ENCODE measurements around the gene AMDHD2.

DNA sequence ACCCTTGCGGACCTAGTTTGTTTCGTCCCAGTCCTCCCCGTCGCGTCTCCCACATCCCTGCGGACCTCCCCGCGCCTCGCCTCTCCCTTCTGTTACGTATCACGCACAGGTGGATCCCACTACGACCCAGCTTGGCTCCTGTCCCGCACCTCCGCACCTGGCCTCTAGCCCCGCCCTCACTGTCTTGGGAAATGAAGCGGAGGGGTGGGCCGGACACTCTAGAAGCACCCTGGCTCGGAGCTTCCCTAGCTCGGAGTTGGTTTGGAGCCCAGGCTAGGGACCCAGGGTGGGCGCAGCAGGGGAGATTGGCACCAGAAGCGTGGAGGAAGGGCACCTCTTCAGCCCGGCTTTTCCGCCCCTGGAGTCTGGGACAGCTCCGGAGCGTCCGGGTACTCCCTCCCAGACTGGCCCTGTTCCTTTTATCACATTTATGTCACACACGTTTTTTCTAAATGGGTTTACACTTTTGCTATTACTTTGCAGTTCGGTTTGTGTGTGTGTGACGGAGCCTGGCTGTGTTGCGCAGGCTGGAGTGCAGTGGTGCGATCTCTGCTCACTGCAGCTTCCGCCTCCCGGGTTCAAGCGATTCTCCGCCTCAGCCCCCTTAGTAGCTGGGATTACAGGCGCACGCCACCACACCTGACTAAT is 12.4 kb downstream of the AMDHD2 start:
- TF ChIP-seq, protein P1, sequence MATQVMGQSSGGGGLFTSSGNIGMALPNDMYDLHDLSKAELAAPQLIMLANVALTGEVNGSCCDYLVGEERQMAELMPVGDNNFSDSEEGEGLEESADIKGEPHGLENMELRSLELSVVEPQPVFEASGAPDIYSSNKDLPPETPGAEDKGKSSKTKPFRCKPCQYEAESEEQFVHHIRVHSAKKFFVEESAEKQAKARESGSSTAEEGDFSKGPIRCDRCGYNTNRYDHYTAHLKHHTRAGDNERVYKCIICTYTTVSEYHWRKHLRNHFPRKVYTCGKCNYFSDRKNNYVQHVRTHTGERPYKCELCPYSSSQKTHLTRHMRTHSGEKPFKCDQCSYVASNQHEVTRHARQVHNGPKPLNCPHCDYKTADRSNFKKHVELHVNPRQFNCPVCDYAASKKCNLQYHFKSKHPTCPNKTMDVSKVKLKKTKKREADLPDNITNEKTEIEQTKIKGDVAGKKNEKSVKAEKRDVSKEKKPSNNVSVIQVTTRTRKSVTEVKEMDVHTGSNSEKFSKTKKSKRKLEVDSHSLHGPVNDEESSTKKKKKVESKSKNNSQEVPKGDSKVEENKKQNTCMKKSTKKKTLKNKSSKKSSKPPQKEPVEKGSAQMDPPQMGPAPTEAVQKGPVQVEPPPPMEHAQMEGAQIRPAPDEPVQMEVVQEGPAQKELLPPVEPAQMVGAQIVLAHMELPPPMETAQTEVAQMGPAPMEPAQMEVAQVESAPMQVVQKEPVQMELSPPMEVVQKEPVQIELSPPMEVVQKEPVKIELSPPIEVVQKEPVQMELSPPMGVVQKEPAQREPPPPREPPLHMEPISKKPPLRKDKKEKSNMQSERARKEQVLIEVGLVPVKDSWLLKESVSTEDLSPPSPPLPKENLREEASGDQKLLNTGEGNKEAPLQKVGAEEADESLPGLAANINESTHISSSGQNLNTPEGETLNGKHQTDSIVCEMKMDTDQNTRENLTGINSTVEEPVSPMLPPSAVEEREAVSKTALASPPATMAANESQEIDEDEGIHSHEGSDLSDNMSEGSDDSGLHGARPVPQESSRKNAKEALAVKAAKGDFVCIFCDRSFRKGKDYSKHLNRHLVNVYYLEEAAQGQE (IDR thresholded peaks at IDR 0.05; ENCODE audit: unreplicated experiment), result no peak
- TF ChIP-seq, protein P2, sequence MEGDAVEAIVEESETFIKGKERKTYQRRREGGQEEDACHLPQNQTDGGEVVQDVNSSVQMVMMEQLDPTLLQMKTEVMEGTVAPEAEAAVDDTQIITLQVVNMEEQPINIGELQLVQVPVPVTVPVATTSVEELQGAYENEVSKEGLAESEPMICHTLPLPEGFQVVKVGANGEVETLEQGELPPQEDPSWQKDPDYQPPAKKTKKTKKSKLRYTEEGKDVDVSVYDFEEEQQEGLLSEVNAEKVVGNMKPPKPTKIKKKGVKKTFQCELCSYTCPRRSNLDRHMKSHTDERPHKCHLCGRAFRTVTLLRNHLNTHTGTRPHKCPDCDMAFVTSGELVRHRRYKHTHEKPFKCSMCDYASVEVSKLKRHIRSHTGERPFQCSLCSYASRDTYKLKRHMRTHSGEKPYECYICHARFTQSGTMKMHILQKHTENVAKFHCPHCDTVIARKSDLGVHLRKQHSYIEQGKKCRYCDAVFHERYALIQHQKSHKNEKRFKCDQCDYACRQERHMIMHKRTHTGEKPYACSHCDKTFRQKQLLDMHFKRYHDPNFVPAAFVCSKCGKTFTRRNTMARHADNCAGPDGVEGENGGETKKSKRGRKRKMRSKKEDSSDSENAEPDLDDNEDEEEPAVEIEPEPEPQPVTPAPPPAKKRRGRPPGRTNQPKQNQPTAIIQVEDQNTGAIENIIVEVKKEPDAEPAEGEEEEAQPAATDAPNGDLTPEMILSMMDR (conservative IDR thresholded peaks at IDR 0.05; ENCODE audit: low read depth in 2 of 2), result no peak
- no peak for TF ChIP-seq EZH2phosphoT487 (IDR thresholded peaks at IDR 0.05; ENCODE audit: unreplicated experiment)
- TF ChIP-seq EZH2 (IDR thresholded peaks at IDR 0.05; ENCODE audit: low read depth, unreplicated experiment), result no peak
- TF ChIP-seq CREB1 (CRISPR knock-in tag; IDR thresholded peaks at IDR 0.05; ENCODE audit: low read depth), result no peak
- TF ChIP-seq, protein P3, sequence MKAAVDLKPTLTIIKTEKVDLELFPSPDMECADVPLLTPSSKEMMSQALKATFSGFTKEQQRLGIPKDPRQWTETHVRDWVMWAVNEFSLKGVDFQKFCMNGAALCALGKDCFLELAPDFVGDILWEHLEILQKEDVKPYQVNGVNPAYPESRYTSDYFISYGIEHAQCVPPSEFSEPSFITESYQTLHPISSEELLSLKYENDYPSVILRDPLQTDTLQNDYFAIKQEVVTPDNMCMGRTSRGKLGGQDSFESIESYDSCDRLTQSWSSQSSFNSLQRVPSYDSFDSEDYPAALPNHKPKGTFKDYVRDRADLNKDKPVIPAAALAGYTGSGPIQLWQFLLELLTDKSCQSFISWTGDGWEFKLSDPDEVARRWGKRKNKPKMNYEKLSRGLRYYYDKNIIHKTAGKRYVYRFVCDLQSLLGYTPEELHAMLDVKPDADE (IDR thresholded peaks at IDR 0.05), result no peak
- TF ChIP-seq POLR2AphosphoS5 (IDR thresholded peaks at IDR 0.05; ENCODE audit: low read depth), result peak; percentile 63
- no peak for TF ChIP-seq ZNF331 (CRISPR knock-in tag; IDR thresholded peaks at IDR 0.05; ENCODE audit: low read depth)
- TF ChIP-seq JUNB (IDR thresholded peaks at IDR 0.05; ENCODE audit: unreplicated experiment), result no peak
- no peak for TF ChIP-seq ZNF114 (CRISPR knock-in tag; IDR thresholded peaks at IDR 0.05)

Measured in GM23338 (cell line).